Keratinocyte (primary cell): Measurements from ENCODE around the gene PLSCR1. TPM values are rescaled to one million over a fixed set of nuclear protein-coding genes. Genes with fewer than 3 reads are reported as not detected.

ENCODE experiments used
- DNase-seq: peaks from one replicate; pipeline ENCODE4 v3.0.0-alpha.2; 2011; ENCODE audit warnings: low read depth, missing footprints, low spot score
- FAIRE-seq: peaks from 2 replicates; lab custom pipeline; 2011; peaks lifted over from hg19 to GRCh38; lab: Jason Lieb, UNC
- H2AFZ ChIP-seq: 2 replicates; pipeline ENCODE4 v1.6.0; 2012; ENCODE audit warnings: low read length, control low read depth, inconsistent platforms; ENCODE audit not compliant: control insufficient read depth
- H3K27ac ChIP-seq: 2 replicates; pipeline ENCODE4 v1.5.1; 2011; ENCODE audit warnings: low read length; ENCODE audit not compliant: control insufficient read depth, insufficient read depth
- H3K27me3 ChIP-seq: 3 replicates; pipeline ENCODE4 v1.6.0; 2011; ENCODE audit warnings: low read length; ENCODE audit not compliant: control insufficient read depth, insufficient read depth; ENCODE audit errors: extremely low read depth
- H3K36me3 ChIP-seq, 2 experiments: 2 replicates in 1 of 2; 3 replicates in 1 of 2; pipeline ENCODE4 v1.5.1; 2011; ENCODE audit warnings: low read length in 2 of 2, mild to moderate bottlenecking in 1 of 2; ENCODE audit not compliant: control insufficient read depth in 2 of 2, insufficient read depth in 2 of 2; ENCODE audit errors: extremely low read depth in 1 of 2
- H3K4me1 ChIP-seq: 3 replicates; pipeline ENCODE4 v1.5.1; 2011; ENCODE audit warnings: low read length; ENCODE audit not compliant: control insufficient read depth, insufficient read depth; ENCODE audit errors: extremely low read depth
- H3K4me2 ChIP-seq: 3 replicates; pipeline ENCODE4 v1.6.0; 2011; ENCODE audit warnings: low read depth, low read length; ENCODE audit not compliant: control insufficient read depth, insufficient read depth; ENCODE audit errors: extremely low read depth
- H3K4me3 ChIP-seq, 3 experiments: fragments of 200-600 bp in 1 of 3; sonication (generic) in 1 of 3; 2 replicates in 2 of 3; 3 replicates in 1 of 3; pipeline ENCODE4 v1.5.1; 2011 to 2016; ENCODE audit warnings: low read length in 3 of 3, mild to moderate bottlenecking in 3 of 3, control low read depth in 2 of 3, inconsistent platforms in 1 of 3, low read depth in 1 of 3, mixed read lengths in 1 of 3, mixed run types in 1 of 3, moderate library complexity in 1 of 3; ENCODE audit not compliant: control insufficient read depth in 2 of 3, insufficient read depth in 2 of 3; ENCODE audit errors: extremely low read depth in 1 of 3
- H3K79me2 ChIP-seq: 2 replicates; pipeline ENCODE4 v1.6.0; 2012; ENCODE audit warnings: low read length; ENCODE audit not compliant: control insufficient read depth, insufficient read depth
- H3K9ac ChIP-seq: 3 replicates; pipeline ENCODE4 v1.6.0; 2011; ENCODE audit warnings: low read length; ENCODE audit not compliant: control insufficient read depth, insufficient read depth; ENCODE audit errors: extremely low read depth
- H3K9me1 ChIP-seq: 3 replicates; pipeline ENCODE4 v1.6.0; 2011; ENCODE audit warnings: low read length; ENCODE audit not compliant: control insufficient read depth, insufficient read depth; ENCODE audit errors: extremely low read depth
- H3K9me3 ChIP-seq: 2 replicates; pipeline ENCODE4 v1.5.1; 2012; ENCODE audit warnings: low read depth, low read length; ENCODE audit not compliant: control insufficient read depth
- H4K20me1 ChIP-seq: 3 replicates; pipeline ENCODE4 v1.6.0; 2011; ENCODE audit warnings: low read length; ENCODE audit not compliant: control insufficient read depth, insufficient read depth; ENCODE audit errors: extremely low read depth
- EZH2 ChIP-seq: IDR thresholded peaks from one replicate; pipeline ENCODE4 v1.6.1; 2012; ENCODE audit warnings: inconsistent platforms, mild to moderate bottlenecking, low read length, moderate library complexity
- dilution Hi-C: fragments of 300-500 bp; cut with MboI; formaldehyde crosslinking; loops from one replicate; pipeline ENCODE4 v1.7.0; 2020; ENCODE audit warnings: low sequenced_read_pairs; ENCODE audit not compliant: extremely low pct_ligation_motif_present
- polyA minus RNA-seq, 3 experiments: library from RNA; depleted of rRNA, polyadenylated mRNA; stranded (reverse); fragments of >200 nt; gene quantifications; 1 replicate in 1 of 3; 2 replicates in 1 of 3; 3 replicates in 1 of 3; pipeline ENCODE4 v1.2.3, GENCODE V29; 2011
- polyA plus RNA-seq, 5 experiments: library from polyadenylated mRNA; depleted of rRNA in 3 of 5; stranded (reverse) in 3 of 5; stranded (forward) in 1 of 5; unstranded in 1 of 5; fragments of >200 nt; gene quantifications; 1 replicate in 1 of 5; 2 replicates in 3 of 5; 3 replicates in 1 of 5; pipeline versions ENCODE4 v1.2.1 to v1.2.3, GENCODE V29; 2011 to 2012; ENCODE audit warnings: missing spikeins in 2 of 5, low read depth in 1 of 5, low replicate concordance in 1 of 5
- TF ChIP-seq, protein P1 (sequence below), 3 experiments: IDR thresholded peaks in 1 of 3; conservative IDR thresholded peaks in 1 of 3; optimal IDR thresholded peaks in 1 of 3; 2 replicates in 2 of 3; 3 replicates in 1 of 3; pipeline versions ENCODE3 to v1.5.1; 2011; ENCODE audit warnings: low read length in 3 of 3, mild to moderate bottlenecking in 3 of 3, moderate library complexity in 2 of 3, control low read depth in 1 of 3, inconsistent platforms in 1 of 3; ENCODE audit not compliant: insufficient read depth in 2 of 3; ENCODE audit errors: extremely low read depth in 1 of 3

The PLSCR1 gene, protein sequence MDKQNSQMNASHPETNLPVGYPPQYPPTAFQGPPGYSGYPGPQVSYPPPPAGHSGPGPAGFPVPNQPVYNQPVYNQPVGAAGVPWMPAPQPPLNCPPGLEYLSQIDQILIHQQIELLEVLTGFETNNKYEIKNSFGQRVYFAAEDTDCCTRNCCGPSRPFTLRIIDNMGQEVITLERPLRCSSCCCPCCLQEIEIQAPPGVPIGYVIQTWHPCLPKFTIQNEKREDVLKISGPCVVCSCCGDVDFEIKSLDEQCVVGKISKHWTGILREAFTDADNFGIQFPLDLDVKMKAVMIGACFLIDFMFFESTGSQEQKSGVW
- polyA plus RNA-seq (42.4 to 132 TPM (median 77.6 TPM) in 3 replicates), polyA minus RNA-seq (43.4 to 74.4 TPM (median 56.0 TPM) in 3 replicates)
- polyA plus RNA-seq (2011; ENCODE audit: low read depth) = 11.2 TPM
- 63.7 and 84.7 TPM in 2 replicates for polyA plus RNA-seq (2011; cell fraction: cytosol; rRNA removed)
- polyA plus RNA-seq (2011; cell fraction: nucleus; rRNA removed) = 82.9 and 95.8 TPM in 2 replicates
- 19.3 and 101 TPM in 2 replicates for polyA plus RNA-seq (2012; ENCODE audit: low replicate concordance)
- 47.8 TPM for polyA minus RNA-seq (2011; cell fraction: cytosol; rRNA and poly(A)+ RNA removed)
- 54.4 and 91.7 TPM in 2 replicates for polyA minus RNA-seq (2011; cell fraction: nucleus; rRNA and poly(A)+ RNA removed)

DNA sequence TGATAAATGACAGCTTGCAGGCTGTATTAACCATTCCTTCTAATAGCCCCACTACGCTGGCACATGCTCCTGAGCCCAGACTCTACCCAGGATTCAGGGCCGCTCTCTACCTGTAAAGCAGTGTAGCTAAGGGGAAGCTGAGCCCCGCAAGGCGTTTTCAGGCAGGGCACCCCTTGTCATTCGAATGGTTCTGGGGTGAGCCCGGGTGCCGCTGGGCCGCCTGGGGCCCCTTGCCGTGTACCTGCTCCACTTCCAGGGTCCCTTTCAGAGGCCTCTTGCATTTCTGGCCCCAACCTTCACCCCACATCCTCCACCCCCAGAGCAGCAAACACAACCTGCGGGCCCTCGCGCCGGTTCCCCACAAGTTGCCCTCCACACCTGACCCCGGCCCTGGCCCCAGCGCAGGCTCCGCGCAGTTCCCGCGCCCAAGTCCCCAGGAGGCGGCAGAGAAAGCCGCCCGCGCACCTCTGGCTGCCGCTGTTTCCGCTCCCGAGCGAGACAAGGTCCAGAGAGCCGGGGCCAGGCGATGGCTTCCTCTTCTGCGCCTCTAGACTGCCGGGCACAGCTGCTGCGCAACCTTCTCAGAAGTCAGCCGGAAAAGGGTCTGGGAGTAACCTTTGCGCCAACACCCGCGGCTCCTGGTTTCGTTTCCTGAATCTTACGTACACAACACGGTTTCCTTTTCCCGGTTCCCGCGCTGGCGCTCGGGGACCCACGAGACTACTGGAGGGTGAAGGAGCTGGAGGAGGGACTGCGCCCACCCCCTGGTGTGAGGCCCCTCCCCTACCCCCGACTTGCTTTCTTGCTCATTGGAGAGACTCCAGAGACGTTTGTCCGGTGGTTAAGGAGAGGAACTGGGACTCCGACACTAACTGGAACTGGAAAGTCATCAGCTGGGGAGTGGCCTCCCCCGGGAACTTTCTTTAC lies at the start of gene PLSCR1:
Gene PLSCR1, minus strand, starts transcription at position 606 of the 927 bp plus-strand sequence. CDS start 8,055 bp downstream, outside the sequence.
- Histone ChIP-seq H3K9me3 (no peaks in the 10 kb centered on the region), H4K20me1 (no peaks in the 10 kb centered on the region), H3K36me3 (no peaks in the 10 kb centered on the region), H3K9ac (peak within 1 kb of the TSS; percentile 96), H3K4me2 (peak within 1 kb of the TSS; percentile 96), H3K27me3 (no peaks in the 10 kb centered on the region), H3K9me1 (no peaks in the 10 kb centered on the region), H2AFZ (peak within 1 kb of the TSS; percentile 52), H3K4me1 (peaks cover 27% of the 10 kb centered on the region), H3K27ac (peak within 1 kb of the TSS; percentile 95), H3K79me2 (peaks cover 62% of the 10 kb centered on the region), H3K4me3 (peak within 1 kb of the TSS; percentile 82 to 95 (median 92))
- dilution Hi-C loops = no loop called here
- DNase-seq = peak; percentile 77
- no peak for TF ChIP-seq EZH2
- TF ChIP-seq, protein P1, sequence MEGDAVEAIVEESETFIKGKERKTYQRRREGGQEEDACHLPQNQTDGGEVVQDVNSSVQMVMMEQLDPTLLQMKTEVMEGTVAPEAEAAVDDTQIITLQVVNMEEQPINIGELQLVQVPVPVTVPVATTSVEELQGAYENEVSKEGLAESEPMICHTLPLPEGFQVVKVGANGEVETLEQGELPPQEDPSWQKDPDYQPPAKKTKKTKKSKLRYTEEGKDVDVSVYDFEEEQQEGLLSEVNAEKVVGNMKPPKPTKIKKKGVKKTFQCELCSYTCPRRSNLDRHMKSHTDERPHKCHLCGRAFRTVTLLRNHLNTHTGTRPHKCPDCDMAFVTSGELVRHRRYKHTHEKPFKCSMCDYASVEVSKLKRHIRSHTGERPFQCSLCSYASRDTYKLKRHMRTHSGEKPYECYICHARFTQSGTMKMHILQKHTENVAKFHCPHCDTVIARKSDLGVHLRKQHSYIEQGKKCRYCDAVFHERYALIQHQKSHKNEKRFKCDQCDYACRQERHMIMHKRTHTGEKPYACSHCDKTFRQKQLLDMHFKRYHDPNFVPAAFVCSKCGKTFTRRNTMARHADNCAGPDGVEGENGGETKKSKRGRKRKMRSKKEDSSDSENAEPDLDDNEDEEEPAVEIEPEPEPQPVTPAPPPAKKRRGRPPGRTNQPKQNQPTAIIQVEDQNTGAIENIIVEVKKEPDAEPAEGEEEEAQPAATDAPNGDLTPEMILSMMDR (optimal IDR thresholded peaks at IDR 0.05 in 1 of 3, IDR thresholded peaks at IDR 0.05 in 1 of 3, conservative IDR thresholded peaks at IDR 0.05 in 1 of 3; ENCODE audit: extremely low read depth in 1 of 3, insufficient read depth in 2 of 3, low read length in 3 of 3) = no peak
- FAIRE-seq = peak; percentile 53

DNA sequence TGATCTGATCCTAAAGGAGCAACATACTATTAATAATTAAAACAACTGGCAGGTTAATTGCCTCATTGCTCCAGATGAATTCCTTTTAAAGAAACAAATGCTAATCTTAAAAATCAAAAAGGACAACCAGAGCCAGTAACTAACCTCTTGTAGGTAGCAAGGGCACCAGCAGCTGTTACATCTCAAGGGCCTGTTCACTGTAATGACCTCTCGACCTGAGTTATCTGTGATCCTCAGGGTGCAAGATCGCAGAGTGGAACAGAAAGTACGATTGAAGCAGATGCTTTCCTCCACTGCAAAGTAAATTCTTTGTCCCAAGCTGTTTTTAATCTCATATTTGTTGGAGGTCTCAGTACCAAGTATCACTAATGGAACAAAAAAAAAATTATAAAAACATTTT lies 49.4 kb upstream of the PLSCR1 start:
- H3K9me3 ChIP-seq = no peaks in the 10 kb centered on the region
- H3K4me3 ChIP-seq = no peak overlapping the region
- H3K27ac ChIP-seq = no peak overlapping the region
- FAIRE-seq (no peak), DNase-seq (no peak)
- no peaks in the 10 kb centered on the region for H3K9me1 ChIP-seq
- no peaks in the 10 kb centered on the region for H3K27me3 ChIP-seq
- no peak overlapping the region for H2AFZ ChIP-seq
- no peak for TF ChIP-seq EZH2
- TF ChIP-seq, protein P1 (optimal IDR thresholded peaks at IDR 0.05 in 1 of 3, IDR thresholded peaks at IDR 0.05 in 1 of 3, conservative IDR thresholded peaks at IDR 0.05 in 1 of 3; ENCODE audit: extremely low read depth in 1 of 3, insufficient read depth in 2 of 3, low read length in 3 of 3) = no peak
- dilution Hi-C loops = no loop called here
- H3K4me1 ChIP-seq = peaks cover 4% of the 10 kb centered on the region
- H3K36me3 ChIP-seq = no peaks in the 10 kb centered on the region
- H3K79me2 ChIP-seq = no peaks in the 10 kb centered on the region
- H3K9ac ChIP-seq = no peak overlapping the region
- H4K20me1 ChIP-seq = no peaks in the 10 kb centered on the region
- no peak overlapping the region for H3K4me2 ChIP-seq
